ENCODE measurements around the gene SMOC2. TPM values are rescaled to one million over a fixed set of nuclear protein-coding genes. Genes with fewer than 3 reads are reported as not detected.
A peak's percentile ranks its signal among the peaks of the same experiment; 100 is the strongest.

The SMOC2 gene
- total RNA-seq, 2 donors from 2014 or later = 25.6 to 29.6 TPM

GRCh38 chr6:168597471-168597875 is 156.5 kb downstream of the SMOC2 start:
- DNase-seq = peak; percentile 52
- H3K9me3 ChIP-seq = no peaks in the 10 kb centered on the region
- no peak overlapping the region for H3K4me3 ChIP-seq
- H3K9ac ChIP-seq (ENCODE audit: low read depth in 2 of 2, low read length in 2 of 2) = no peak overlapping the region
- intact Hi-C loops (cut with DNase I) = no loop called here
- no peak for TF ChIP-seq CTCF (IDR thresholded peaks at IDR 0.05)
- no peaks in the 10 kb centered on the region for H3K27me3 ChIP-seq
- H3K36me3 ChIP-seq = no peaks in the 10 kb centered on the region
- no peak overlapping the region for H3K27ac ChIP-seq
- H3K4me1 ChIP-seq = no peaks in the 10 kb centered on the region

- H3K4me1 ChIP-seq = no peaks in the 10 kb centered on the region
- no peaks in the 10 kb centered on the region for H3K36me3 ChIP-seq
- DNase-seq = no peak
- TF ChIP-seq CTCF (IDR thresholded peaks at IDR 0.05) = no peak
- intact Hi-C loops (cut with DNase I) = no loop called here
- H3K27ac ChIP-seq = no peak overlapping the region
- no peak overlapping the region for H3K4me3 ChIP-seq
- H3K9me3 ChIP-seq = no peaks in the 10 kb centered on the region
- no peaks in the 10 kb centered on the region for H3K27me3 ChIP-seq
- no peak overlapping the region for H3K9ac ChIP-seq (ENCODE audit: low read depth in 2 of 2, low read length in 2 of 2)
These were observed 157.5 kb downstream of the SMOC2 start for GRCh38 chr6:168598251-168599117.

- intact Hi-C loops (cut with DNase I) = no loop called here
- no peaks in the 10 kb centered on the region for H3K9me3 ChIP-seq
- DNase-seq = no peak
These were observed 158.1 kb downstream of the SMOC2 start for GRCh38 chr6:168599118-168599494.

GRCh38 chr6:168599769-168600330 is 158.9 kb downstream of the SMOC2 start:
- intact Hi-C loops (cut with DNase I) = no loop called here
- no peak for TF ChIP-seq CTCF (IDR thresholded peaks at IDR 0.05)
- no peak overlapping the region for H3K27ac ChIP-seq
- no peaks in the 10 kb centered on the region for H3K36me3 ChIP-seq
- DNase-seq = no peak
- no peak overlapping the region for H3K4me3 ChIP-seq
- no peak overlapping the region for H3K9ac ChIP-seq (ENCODE audit: low read depth in 2 of 2, low read length in 2 of 2)
- H3K27me3 ChIP-seq = no peaks in the 10 kb centered on the region
- H3K4me1 ChIP-seq = no peaks in the 10 kb centered on the region
- H3K9me3 ChIP-seq = no peaks in the 10 kb centered on the region

More at GRCh38 chr6:168599118-168599494, 158.1 kb downstream of the SMOC2 start:
- Histone ChIP-seq H3K36me3 (no peaks in the 10 kb centered on the region), H3K27ac (no peak overlapping the region), H3K4me3 (no peak overlapping the region), H3K9ac (ENCODE audit: low read depth in 2 of 2, low read length in 2 of 2) (no peak overlapping the region), H3K27me3 (no peaks in the 10 kb centered on the region), H3K4me1 (no peaks in the 10 kb centered on the region)
- TF ChIP-seq CTCF (IDR thresholded peaks at IDR 0.05) = no peak

- H3K27ac ChIP-seq = no peak overlapping the region
- no peak overlapping the region for H3K4me3 ChIP-seq
- H3K9ac ChIP-seq (ENCODE audit: low read depth in 2 of 2, low read length in 2 of 2) = no peak overlapping the region
- no peak for TF ChIP-seq CTCF (IDR thresholded peaks at IDR 0.05)
- no peaks in the 10 kb centered on the region for H3K4me1 ChIP-seq
- intact Hi-C loops (cut with DNase I) = no loop called here
- no peaks in the 10 kb centered on the region for H3K36me3 ChIP-seq
- no peaks in the 10 kb centered on the region for H3K9me3 ChIP-seq
- no peaks in the 10 kb centered on the region for H3K27me3 ChIP-seq
- DNase-seq = no peak
These were observed 159.4 kb downstream of the SMOC2 start for GRCh38 chr6:168600381-168600780.
